Prostate gland (tissue), 2 donors: ENCODE results near the gene STK38L.

Experiments used
- CTCF ChIP-seq, 4 experiments: fragments of 200-600 bp in 2 of 4; fragments of 450-650 bp in 2 of 4; sonication (generic) in 2 of 4; IDR thresholded peaks; 1 replicate in 3 of 4; 2 replicates in 1 of 4; pipeline ENCODE4 v1.5.1; 2016 to 2019; ENCODE audit warnings: antibody characterized with exemption in 4 of 4, mild to moderate bottlenecking in 2 of 4, moderate library complexity in 2 of 4
- POLR2A ChIP-seq: fragments of 450-650 bp; IDR thresholded peaks from one replicate; pipeline ENCODE4 v1.6.1; 2016; ENCODE audit warnings: antibody characterized with exemption, mild to moderate bottlenecking

GRCh38 chr12:27300226-27300625, 56.1 kb downstream of the STK38L start:
- TF ChIP-seq CTCF (IDR thresholded peaks at IDR 0.05): no peak
- TF ChIP-seq POLR2A: no peak
